ENCODE measurements around the gene RNF167.

Gene RNF167

GRCh38 chr17:4958102-4958501 lies 18.0 kb downstream of the RNF167 start:
- DNase-seq, result no peak

- DNase-seq, result no peak
Measured at GRCh38 chr17:4959261-4959965, 19.3 kb downstream of the RNF167 start.

GRCh38 chr17:4960279-4960922 lies 20.3 kb downstream of the RNF167 start:
- no peak for DNase-seq

- DNase-seq, result no peak
Measured at GRCh38 chr17:4965311-4965986, 25.4 kb downstream of the RNF167 start.

- DNase-seq, result peak; percentile 100
Measured at GRCh38 chr17:4966844-4967538, 26.9 kb downstream of the RNF167 start.

- peak; percentile 96 for DNase-seq
Measured at GRCh38 chr17:4967539-4968485, 27.7 kb downstream of the RNF167 start, which contains the start of gene SPAG7. Gene SPAG7 (minus strand): TSS chr17:4967817. CDS start chr17:4967804, 13 bp downstream.

- no peak for DNase-seq
Measured at GRCh38 chr17:4968486-4969046, 28.5 kb downstream of the RNF167 start.

- DNase-seq, result peak; percentile 41
Measured at GRCh38 chr17:4969047-4969550, 29.0 kb downstream of the RNF167 start.

- DNase-seq, result no peak
Measured at GRCh38 chr17:4969551-4970173, 29.6 kb downstream of the RNF167 start.

GRCh38 chr17:4970273-4970672 lies 30.2 kb downstream of the RNF167 start:
- DNase-seq, result no peak

- DNase-seq, result no peak
Measured at GRCh38 chr17:4971826-4972225, 31.8 kb downstream of the RNF167 start.

- DNase-seq, result no peak
Measured at GRCh38 chr17:4972322-4972721, 32.3 kb downstream of the RNF167 start.

GRCh38 chr17:4972752-4973151 lies 32.7 kb downstream of the RNF167 start:
- DNase-seq, result no peak

GRCh38 chr17:4973256-4974114 lies 33.4 kb downstream of the RNF167 start:
- no peak for DNase-seq

GRCh38 chr17:4974115-4974670 lies 34.1 kb downstream of the RNF167 start:
- DNase-seq, result no peak

- no peak for DNase-seq
Measured at GRCh38 chr17:4978726-4979125, 38.7 kb downstream of the RNF167 start.

- peak; percentile 64 for DNase-seq
Measured at GRCh38 chr17:4980644-4981216, 40.7 kb downstream of the RNF167 start.

GRCh38 chr17:4982305-4982704 lies 42.2 kb downstream of the RNF167 start:
- DNase-seq, result no peak

GRCh38 chr17:4986403-4986802 lies 46.3 kb downstream of the RNF167 start:
- DNase-seq, result no peak

All from hematopoietic multipotent progenitor cell treated with erythropoietin and hydrocortisone succinate and interleukin-3 and kit ligand, for 8 days (in vitro differentiated cells).